ENCODE data around the gene TAF1B.

Gene TAF1B

GRCh38 chr2:9897846-9898245, 54.6 kb downstream of the TAF1B start:
- TF ChIP-seq CTCF (IDR thresholded peaks at IDR 0.05; ENCODE audit: unreplicated experiment in 3 of 3), result no peak
- Mint-ChIP-seq H3K36me3 (ENCODE audit: low read depth) (peaks cover 7% of the 10 kb centered on the region), H3K4me3 (no peak overlapping the region), H3K9me3 (no peaks in the 10 kb centered on the region), H3K27me3 (ENCODE audit: low read depth) (no peaks in the 10 kb centered on the region), H3K4me1 (peaks cover 28% of the 10 kb centered on the region), H3K27ac (peak overlapping the region; percentile 83 to 98 (median 88))

DNA sequence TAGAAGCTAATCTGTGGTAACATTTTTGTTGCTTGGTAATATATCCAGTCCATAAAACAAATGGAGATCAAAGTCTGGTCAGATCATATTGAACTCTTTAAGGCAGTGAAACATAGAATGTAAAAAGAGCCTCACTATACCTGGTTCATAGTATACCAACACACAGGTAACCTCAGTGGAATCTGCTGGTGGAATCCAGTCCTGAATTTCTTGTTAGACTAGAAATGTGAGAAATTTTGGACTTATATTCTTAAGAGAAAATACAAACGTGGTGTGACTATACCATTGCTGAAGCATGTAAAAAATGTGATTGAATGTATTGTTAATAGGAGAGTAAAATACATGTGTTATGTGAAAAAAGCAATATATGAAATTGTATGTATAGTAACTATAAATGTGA, 62.1 kb downstream of the TAF1B start:
- TF ChIP-seq CTCF (IDR thresholded peaks at IDR 0.05; ENCODE audit: unreplicated experiment in 3 of 3), result no peak
- Mint-ChIP-seq H3K4me1 (peaks cover 3% of the 10 kb centered on the region), H3K4me3 (no peak overlapping the region)

DNA sequence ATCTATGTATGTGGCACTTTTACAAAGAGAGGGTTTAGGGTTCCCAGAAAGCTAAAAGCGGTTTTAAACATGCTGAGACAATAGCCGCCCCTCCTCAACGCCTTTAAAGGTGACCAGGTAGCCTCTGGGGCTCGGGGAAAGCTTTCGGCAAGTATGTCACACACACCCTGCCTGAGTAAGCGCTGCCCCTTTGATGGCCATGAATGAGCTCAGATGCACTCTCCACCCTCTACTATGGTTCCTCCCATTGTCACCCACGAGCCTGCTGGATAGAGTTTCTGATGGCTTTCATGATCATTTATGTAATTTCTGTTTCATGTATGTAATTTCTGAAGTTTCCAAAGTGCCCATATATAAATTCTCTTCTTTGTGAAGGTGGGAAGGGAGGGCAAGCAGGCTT, 64.1 kb downstream of the TAF1B start:
- Mint-ChIP-seq H3K36me3 (ENCODE audit: low read depth) (peaks cover 37% of the 10 kb centered on the region), H3K9me3 (no peaks in the 10 kb centered on the region), H3K4me3 (no peak overlapping the region), H3K27ac (no peak overlapping the region), H3K27me3 (ENCODE audit: low read depth) (no peaks in the 10 kb centered on the region), H3K4me1 (peaks cover 4% of the 10 kb centered on the region)
- no peak for TF ChIP-seq CTCF (IDR thresholded peaks at IDR 0.05; ENCODE audit: unreplicated experiment in 3 of 3)

More for the DNA sequence above, 62.1 kb downstream of the TAF1B start:
- no peak overlapping the region for H3K27ac Mint-ChIP-seq
- H3K27me3 Mint-ChIP-seq (ENCODE audit: low read depth), result no peaks in the 10 kb centered on the region
- no peaks in the 10 kb centered on the region for H3K9me3 Mint-ChIP-seq
- peaks cover 28% of the 10 kb centered on the region for H3K36me3 Mint-ChIP-seq (ENCODE audit: low read depth)

DNA sequence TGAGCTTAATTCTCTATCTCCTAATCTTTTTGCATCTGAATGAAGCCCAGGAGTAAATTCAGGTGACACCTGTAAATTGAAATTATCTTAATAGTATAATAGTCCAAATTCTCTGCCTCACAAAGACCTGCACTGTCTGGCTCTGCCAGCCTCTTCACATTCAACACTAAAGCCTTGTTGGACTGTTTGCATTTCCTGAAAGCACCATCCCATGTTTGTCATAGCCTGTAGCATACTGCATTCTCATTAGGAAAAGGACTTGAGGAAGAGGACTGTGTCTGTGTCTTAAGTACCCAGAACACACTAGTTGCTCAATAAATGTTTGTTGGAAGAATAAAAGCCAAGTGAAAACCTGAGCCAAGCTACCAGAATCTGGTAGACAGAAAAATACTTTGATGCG, 65.4 kb downstream of the TAF1B start:
- H3K4me3 Mint-ChIP-seq, result no peak overlapping the region
- no peak overlapping the region for H3K27ac Mint-ChIP-seq
- H3K27me3 Mint-ChIP-seq (ENCODE audit: low read depth), result no peaks in the 10 kb centered on the region
- TF ChIP-seq CTCF (IDR thresholded peaks at IDR 0.05; ENCODE audit: unreplicated experiment in 3 of 3), result no peak
- no peaks in the 10 kb centered on the region for H3K9me3 Mint-ChIP-seq
- H3K4me1 Mint-ChIP-seq, result peaks cover 4% of the 10 kb centered on the region
- peaks cover 47% of the 10 kb centered on the region for H3K36me3 Mint-ChIP-seq (ENCODE audit: low read depth)

GRCh38 chr2:9909106-9909505, 65.8 kb downstream of the TAF1B start:
- Mint-ChIP-seq H3K4me1 (peaks cover 4% of the 10 kb centered on the region), H3K9me3 (no peaks in the 10 kb centered on the region), H3K27ac (no peak overlapping the region), H3K27me3 (ENCODE audit: low read depth) (no peaks in the 10 kb centered on the region), H3K36me3 (ENCODE audit: low read depth) (peaks cover 51% of the 10 kb centered on the region), H3K4me3 (no peak overlapping the region)
- TF ChIP-seq CTCF (IDR thresholded peaks at IDR 0.05; ENCODE audit: unreplicated experiment in 3 of 3), result no peak

DNA sequence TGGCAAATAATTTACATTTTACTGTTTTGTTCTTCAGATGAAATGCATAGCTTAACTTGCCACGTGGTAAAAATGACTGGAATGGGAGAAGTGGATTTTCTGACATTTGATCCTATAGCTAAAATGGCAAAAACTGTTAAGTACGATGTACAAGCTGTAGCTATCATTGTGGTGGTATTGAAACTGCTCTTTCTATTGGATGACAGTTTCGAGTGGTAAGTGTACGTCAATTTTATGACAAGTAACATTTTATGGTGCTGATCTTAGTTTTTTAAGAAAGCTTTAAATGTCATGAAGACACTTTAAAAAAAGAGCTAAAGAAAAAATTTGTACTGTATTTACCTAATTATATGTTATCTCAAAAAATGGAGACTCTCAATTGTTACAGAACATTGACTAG, 67.4 kb downstream of the TAF1B start:
- no peak for TF ChIP-seq CTCF (IDR thresholded peaks at IDR 0.05; ENCODE audit: unreplicated experiment in 3 of 3)
- no peak overlapping the region for H3K4me3 Mint-ChIP-seq
- no peaks in the 10 kb centered on the region for H3K9me3 Mint-ChIP-seq
- H3K27ac Mint-ChIP-seq, result no peak overlapping the region
- no peaks in the 10 kb centered on the region for H3K27me3 Mint-ChIP-seq (ENCODE audit: low read depth)
- peaks cover 54% of the 10 kb centered on the region for H3K36me3 Mint-ChIP-seq (ENCODE audit: low read depth)
- peaks cover 4% of the 10 kb centered on the region for H3K4me1 Mint-ChIP-seq

Measured in nephron (organoid).